Parathyroid adenoma (tissue), 2 donors: Measurements from ENCODE around the gene CEP112.

Experiments used
- H2AFZ ChIP-seq: fragments of 300-600 bp; sonication (generic); one replicate; pipeline ENCODE4 v1.7.0; 2017; ENCODE audit warnings: antibody characterized with exemption, mild to moderate bottlenecking
- H3K27ac ChIP-seq: fragments of 300-600 bp; sonication (generic); one replicate; pipeline ENCODE4 v1.7.0; 2017
- H3K27me3 ChIP-seq: fragments of 300-600 bp; sonication (generic); one replicate; pipeline ENCODE4 v1.7.0; 2017; ENCODE audit warnings: low read length; ENCODE audit not compliant: control insufficient read depth, insufficient read depth
- H3K36me3 ChIP-seq: fragments of 300-600 bp; sonication (generic); one replicate; pipeline ENCODE4 v1.7.0; 2017; ENCODE audit warnings: low read length; ENCODE audit not compliant: control insufficient read depth, insufficient read depth
- H3K4me1 ChIP-seq: fragments of 300-600 bp; sonication (generic); one replicate; pipeline ENCODE4 v1.7.0; 2017; ENCODE audit warnings: control low read depth
- H3K4me2 ChIP-seq: fragments of 300-600 bp; sonication (generic); one replicate; pipeline ENCODE4 v1.7.0; 2017; ENCODE audit warnings: low read length
- H3K4me3 ChIP-seq: fragments of 300-600 bp; sonication (generic); one replicate; pipeline ENCODE4 v1.7.0; 2017; ENCODE audit warnings: low read depth, low read length
- H3K79me2 ChIP-seq: fragments of 300-600 bp; sonication (generic); one replicate; pipeline ENCODE4 v1.7.0; 2017; ENCODE audit warnings: control low read depth
- H3K9ac ChIP-seq: fragments of 300-600 bp; sonication (generic); one replicate; pipeline ENCODE4 v1.7.0; 2017; ENCODE audit warnings: mild to moderate bottlenecking
- H3K9me3 ChIP-seq: fragments of 300-600 bp; sonication (generic); one replicate; pipeline ENCODE4 v1.7.0; 2017; ENCODE audit warnings: low read length; ENCODE audit not compliant: control insufficient read depth
- CTCF ChIP-seq: fragments of 300-600 bp; sonication (generic); IDR thresholded peaks from one replicate; pipeline ENCODE4 v1.7.0; 2017; ENCODE audit warnings: antibody characterized with exemption, mild to moderate bottlenecking
- donor health status: primary hyperparathyroidism.

Gene CEP112

GRCh38 chr17:65666876-65667321 lies 525.0 kb downstream of the CEP112 start:
- H3K9ac ChIP-seq, result no peak overlapping the region
- no peak overlapping the region for H3K4me3 ChIP-seq
- no peak for TF ChIP-seq CTCF

DNA sequence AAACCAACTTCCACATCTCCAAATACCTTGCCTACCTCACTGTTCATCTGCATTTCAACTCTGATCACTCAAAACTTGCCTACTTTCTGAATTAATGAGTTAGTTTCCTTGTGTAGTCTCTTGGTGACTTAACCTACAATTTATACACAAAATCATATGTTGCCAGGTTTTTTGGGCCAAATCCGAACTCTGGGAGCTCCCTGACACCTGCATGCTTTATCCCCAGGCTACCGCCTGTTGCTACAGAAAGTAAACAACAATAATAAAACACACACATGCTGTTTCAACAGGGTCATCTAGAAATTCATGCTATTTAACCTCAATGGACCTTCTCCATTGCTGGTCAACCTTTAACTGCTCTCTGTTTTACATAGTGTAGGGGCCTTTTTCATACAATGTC lies 526.0 kb downstream of the CEP112 start:
- H3K27ac ChIP-seq, result no peak overlapping the region
- no peak overlapping the region for H3K9ac ChIP-seq
- H3K9me3 ChIP-seq, result no peaks in the 10 kb centered on the region
- no peaks in the 10 kb centered on the region for H3K79me2 ChIP-seq
- H2AFZ ChIP-seq, result no peak overlapping the region
- no peak overlapping the region for H3K4me3 ChIP-seq
- TF ChIP-seq CTCF, result no peak
- H3K36me3 ChIP-seq, result no peaks in the 10 kb centered on the region
- H3K27me3 ChIP-seq, result no peaks in the 10 kb centered on the region
- no peaks in the 10 kb centered on the region for H3K4me1 ChIP-seq
- no peak overlapping the region for H3K4me2 ChIP-seq

More at GRCh38 chr17:65666876-65667321, 525.0 kb downstream of the CEP112 start:
- H3K36me3 ChIP-seq, result no peaks in the 10 kb centered on the region
- H3K4me1 ChIP-seq, result no peaks in the 10 kb centered on the region
- H3K79me2 ChIP-seq, result no peaks in the 10 kb centered on the region
- H3K27ac ChIP-seq, result no peak overlapping the region
- H2AFZ ChIP-seq, result no peak overlapping the region
- H3K4me2 ChIP-seq, result no peak overlapping the region
- H3K9me3 ChIP-seq, result no peaks in the 10 kb centered on the region
- H3K27me3 ChIP-seq, result no peaks in the 10 kb centered on the region

DNA sequence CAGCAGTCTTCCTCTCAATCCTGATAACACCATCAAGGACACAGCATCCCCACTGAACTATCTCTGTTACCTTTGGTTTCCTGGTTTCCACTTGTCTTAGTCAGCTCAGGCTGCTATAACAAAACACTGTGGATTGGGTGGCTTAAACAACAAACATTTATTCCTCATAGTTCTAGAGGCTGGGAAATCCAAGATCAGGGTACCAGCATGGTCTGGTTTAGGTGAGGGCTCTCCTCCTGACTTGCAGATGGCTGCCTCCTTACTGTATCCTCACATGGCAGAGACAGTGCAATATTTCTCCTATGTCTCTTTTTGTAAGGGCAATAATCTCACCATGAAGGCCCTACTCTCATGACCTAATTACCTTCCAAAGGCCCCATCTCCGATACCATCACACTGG lies 527.2 kb downstream of the CEP112 start:
- Histone ChIP-seq H3K79me2 (no peaks in the 10 kb centered on the region), H3K36me3 (no peaks in the 10 kb centered on the region), H3K9ac (no peak overlapping the region), H3K4me3 (no peak overlapping the region), H3K9me3 (no peaks in the 10 kb centered on the region), H3K27me3 (no peaks in the 10 kb centered on the region), H3K4me1 (no peaks in the 10 kb centered on the region), H2AFZ (no peak overlapping the region), H3K27ac (no peak overlapping the region), H3K4me2 (no peak overlapping the region)
- TF ChIP-seq CTCF, result no peak

DNA sequence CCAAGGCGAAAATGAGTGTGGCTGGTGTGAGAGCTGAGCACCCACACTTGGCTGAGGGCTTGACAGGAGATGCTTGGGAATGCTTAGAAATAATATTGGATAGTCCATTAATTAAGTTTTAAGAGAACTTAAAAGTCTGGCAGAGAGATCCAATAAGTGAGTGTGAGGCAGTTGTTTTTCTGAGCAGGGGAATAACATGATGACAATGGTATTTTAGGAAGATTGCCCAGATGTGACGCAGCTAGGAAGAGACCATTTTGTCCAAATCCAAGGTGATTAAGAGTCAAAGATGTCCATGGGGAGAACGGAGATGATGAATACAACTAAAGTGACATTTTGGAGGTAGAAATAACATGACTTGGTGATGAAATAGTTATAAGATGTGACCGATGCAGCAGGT lies 527.7 kb downstream of the CEP112 start:
- TF ChIP-seq CTCF, result no peak
- H2AFZ ChIP-seq, result no peak overlapping the region

GRCh38 chr17:65662196-65662595 lies 529.7 kb downstream of the CEP112 start:
- Histone ChIP-seq H3K9ac (no peak overlapping the region), H3K27me3 (no peaks in the 10 kb centered on the region), H3K4me2 (no peak overlapping the region), H3K4me1 (no peaks in the 10 kb centered on the region), H2AFZ (no peak overlapping the region), H3K27ac (no peak overlapping the region), H3K4me3 (no peak overlapping the region), H3K36me3 (no peaks in the 10 kb centered on the region), H3K9me3 (no peaks in the 10 kb centered on the region), H3K79me2 (no peaks in the 10 kb centered on the region)
- no peak for TF ChIP-seq CTCF

More for the DNA sequence above, 527.7 kb downstream of the CEP112 start:
- Histone ChIP-seq H3K9me3 (no peaks in the 10 kb centered on the region), H3K4me1 (no peaks in the 10 kb centered on the region), H3K4me2 (no peak overlapping the region), H3K36me3 (no peaks in the 10 kb centered on the region), H3K9ac (no peak overlapping the region), H3K27me3 (no peaks in the 10 kb centered on the region), H3K4me3 (no peak overlapping the region), H3K27ac (no peak overlapping the region), H3K79me2 (no peaks in the 10 kb centered on the region)
